Measurements from ENCODE around the gene METTL13.

- TF ChIP-seq USF2 (IDR thresholded peaks at IDR 0.05) (no peak), MAX (IDR thresholded peaks at IDR 0.05) (no peak), CTCF (IDR thresholded peaks at IDR 0.05) (no peak), MAFK (IDR thresholded peaks at IDR 0.05; ENCODE audit: partially characterized antibody) (no peak), POLR2A (IDR thresholded peaks at IDR 0.05; ENCODE audit: low read length) (no peak), JUNB (IDR thresholded peaks at IDR 0.05) (no peak), EP300 (IDR thresholded peaks at IDR 0.05) (no peak), REST (IDR thresholded peaks at IDR 0.05) (no peak), MAZ (IDR thresholded peaks at IDR 0.05; ENCODE audit: borderline replicate concordance, low read depth, low read length) (no peak), JUN (IDR thresholded peaks at IDR 0.05) (no peak), RAD21 (conservative IDR thresholded peaks at IDR 0.05 in 1 of 2, IDR thresholded peaks at IDR 0.05 in 1 of 2) (no peak)
These were observed 23.4 kb upstream of the METTL13 start for GRCh38 chr1:171758011-171758410.
